ENCODE results near the gene ADPGK.
"Not testable (repeated sequence)": the region's sequence is repeated elsewhere in the genome, so short reads cannot be mapped to it uniquely, and the experiment has no call there.

DNA sequence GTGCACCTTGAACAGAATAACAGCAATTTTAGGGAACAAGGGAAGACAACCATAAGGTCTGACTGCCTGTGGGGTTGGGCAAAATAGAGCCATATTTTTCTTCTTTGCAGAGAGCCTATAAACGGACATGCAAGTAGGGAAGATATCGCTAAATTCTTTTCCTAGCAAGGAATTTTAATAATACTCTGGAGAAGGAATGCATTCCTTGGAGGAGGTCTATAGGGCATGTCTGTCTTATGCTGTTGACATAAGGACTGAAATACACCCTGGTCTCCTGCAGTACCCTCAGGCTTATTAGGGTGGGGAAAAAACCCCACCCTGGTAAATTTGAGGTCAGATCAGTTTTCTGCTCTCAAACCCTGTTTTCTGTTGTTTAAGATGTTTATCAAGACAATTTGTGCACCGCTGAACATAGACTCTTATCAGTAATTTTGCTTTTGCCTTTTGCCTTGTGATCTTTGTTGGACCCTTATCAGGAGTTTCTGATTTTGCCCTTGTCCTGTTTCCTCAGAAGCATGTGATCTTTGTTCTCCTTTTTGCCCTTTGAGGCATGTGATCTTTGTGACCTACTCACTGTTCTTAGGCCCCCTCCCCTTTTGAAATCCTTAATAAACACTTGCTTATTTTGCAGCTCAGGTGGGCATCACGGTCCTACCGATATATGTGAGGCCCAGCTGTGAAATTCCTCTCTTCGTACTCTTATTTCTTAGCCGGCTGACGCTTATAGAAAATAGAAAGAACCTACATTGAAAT lies 74.8 kb downstream of the ADPGK start:
- TF ChIP-seq POLR2A (IDR thresholded peaks at IDR 0.05): not testable (repeated sequence)
- TF ChIP-seq, protein P1, sequence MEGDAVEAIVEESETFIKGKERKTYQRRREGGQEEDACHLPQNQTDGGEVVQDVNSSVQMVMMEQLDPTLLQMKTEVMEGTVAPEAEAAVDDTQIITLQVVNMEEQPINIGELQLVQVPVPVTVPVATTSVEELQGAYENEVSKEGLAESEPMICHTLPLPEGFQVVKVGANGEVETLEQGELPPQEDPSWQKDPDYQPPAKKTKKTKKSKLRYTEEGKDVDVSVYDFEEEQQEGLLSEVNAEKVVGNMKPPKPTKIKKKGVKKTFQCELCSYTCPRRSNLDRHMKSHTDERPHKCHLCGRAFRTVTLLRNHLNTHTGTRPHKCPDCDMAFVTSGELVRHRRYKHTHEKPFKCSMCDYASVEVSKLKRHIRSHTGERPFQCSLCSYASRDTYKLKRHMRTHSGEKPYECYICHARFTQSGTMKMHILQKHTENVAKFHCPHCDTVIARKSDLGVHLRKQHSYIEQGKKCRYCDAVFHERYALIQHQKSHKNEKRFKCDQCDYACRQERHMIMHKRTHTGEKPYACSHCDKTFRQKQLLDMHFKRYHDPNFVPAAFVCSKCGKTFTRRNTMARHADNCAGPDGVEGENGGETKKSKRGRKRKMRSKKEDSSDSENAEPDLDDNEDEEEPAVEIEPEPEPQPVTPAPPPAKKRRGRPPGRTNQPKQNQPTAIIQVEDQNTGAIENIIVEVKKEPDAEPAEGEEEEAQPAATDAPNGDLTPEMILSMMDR (IDR thresholded peaks at IDR 0.05): not testable (repeated sequence)
